Prostate gland (tissue), 2 donors: ENCODE data around the gene RSU1.

ENCODE experiments used
- POLR2A ChIP-seq: fragments of 450-650 bp; IDR thresholded peaks from one replicate; pipeline ENCODE4 v1.6.1; 2016; ENCODE audit warnings: antibody characterized with exemption, mild to moderate bottlenecking
- POLR2AphosphoS5 ChIP-seq: sonication (generic); formaldehyde crosslinking; IDR thresholded peaks from one replicate; pipeline ENCODE4 v1.6.1; 2017; ENCODE audit warnings: antibody characterized with exemption
- TF ChIP-seq, protein P1 (sequence below), 4 experiments: fragments of 200-600 bp in 2 of 4; fragments of 450-650 bp in 2 of 4; sonication (generic) in 2 of 4; IDR thresholded peaks; 1 replicate in 3 of 4; 2 replicates in 1 of 4; pipeline ENCODE4 v1.5.1; 2016 to 2019; ENCODE audit warnings: antibody characterized with exemption in 4 of 4, mild to moderate bottlenecking in 2 of 4, moderate library complexity in 2 of 4

DNA sequence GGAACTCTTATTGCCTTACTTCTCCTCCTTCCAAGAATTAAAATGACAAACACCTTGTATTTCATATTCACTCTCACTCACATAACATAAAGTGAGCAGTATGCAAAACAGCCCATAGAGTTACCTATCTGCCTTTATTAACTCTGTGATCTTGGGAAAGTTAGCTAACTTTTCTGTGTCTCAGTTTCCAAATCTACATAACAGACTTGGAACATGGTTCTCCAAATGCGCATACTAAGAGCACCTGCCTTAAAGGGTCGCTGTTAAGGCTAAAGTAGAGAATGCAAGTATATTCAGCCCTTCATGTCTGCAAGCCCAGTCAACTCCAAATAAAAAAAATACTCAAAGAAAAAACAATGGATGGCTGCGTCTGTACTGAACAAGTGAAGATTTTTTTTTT lies 173.7 kb downstream of the RSU1 start:
- TF ChIP-seq POLR2A (no peak), POLR2AphosphoS5 (no peak)
- TF ChIP-seq, protein P1, sequence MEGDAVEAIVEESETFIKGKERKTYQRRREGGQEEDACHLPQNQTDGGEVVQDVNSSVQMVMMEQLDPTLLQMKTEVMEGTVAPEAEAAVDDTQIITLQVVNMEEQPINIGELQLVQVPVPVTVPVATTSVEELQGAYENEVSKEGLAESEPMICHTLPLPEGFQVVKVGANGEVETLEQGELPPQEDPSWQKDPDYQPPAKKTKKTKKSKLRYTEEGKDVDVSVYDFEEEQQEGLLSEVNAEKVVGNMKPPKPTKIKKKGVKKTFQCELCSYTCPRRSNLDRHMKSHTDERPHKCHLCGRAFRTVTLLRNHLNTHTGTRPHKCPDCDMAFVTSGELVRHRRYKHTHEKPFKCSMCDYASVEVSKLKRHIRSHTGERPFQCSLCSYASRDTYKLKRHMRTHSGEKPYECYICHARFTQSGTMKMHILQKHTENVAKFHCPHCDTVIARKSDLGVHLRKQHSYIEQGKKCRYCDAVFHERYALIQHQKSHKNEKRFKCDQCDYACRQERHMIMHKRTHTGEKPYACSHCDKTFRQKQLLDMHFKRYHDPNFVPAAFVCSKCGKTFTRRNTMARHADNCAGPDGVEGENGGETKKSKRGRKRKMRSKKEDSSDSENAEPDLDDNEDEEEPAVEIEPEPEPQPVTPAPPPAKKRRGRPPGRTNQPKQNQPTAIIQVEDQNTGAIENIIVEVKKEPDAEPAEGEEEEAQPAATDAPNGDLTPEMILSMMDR (IDR thresholded peaks at IDR 0.05) = no peak
